ENCODE results near the gene IL17C. TPM values are rescaled to one million over a fixed set of nuclear protein-coding genes. Genes with fewer than 3 reads are reported as not detected.

IL17C gene
- total RNA-seq, 1 experiment from 2014 or later: 0.28 TPM

DNA sequence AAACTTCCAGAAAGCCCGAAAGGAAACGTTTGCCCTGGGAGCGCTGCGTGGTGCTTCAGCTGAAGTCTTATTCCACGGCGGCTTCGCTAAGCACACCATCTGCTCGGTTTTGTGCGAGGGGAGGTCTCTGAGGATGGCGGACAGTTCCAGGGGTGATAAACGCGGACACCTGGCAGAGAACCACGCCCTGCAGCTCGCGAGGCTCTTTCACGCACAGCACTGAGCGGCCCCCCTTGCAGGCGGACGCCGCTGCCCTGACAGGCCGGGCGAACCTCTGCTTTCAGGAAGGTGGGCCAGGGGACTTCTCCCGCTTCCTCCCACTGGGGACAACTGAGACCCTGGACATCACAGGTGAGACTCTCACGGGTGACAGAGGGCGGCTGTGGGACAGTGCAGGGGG lies 20.8 kb downstream of the IL17C start:
- Histone ChIP-seq H3K4me1 (ENCODE audit: insufficient read depth, low read length, poor library complexity, severe bottlenecking) (no peaks in the 10 kb centered on the region), H3K9me3 (ENCODE audit: low read depth, low read length, poor library complexity, severe bottlenecking) (no peaks in the 10 kb centered on the region), H3K4me3 (ENCODE audit: low read depth, low read length, poor library complexity, severe bottlenecking) (no peak overlapping the region), H3K36me3 (ENCODE audit: insufficient read depth, low read length, poor library complexity, severe bottlenecking) (peaks cover 45% of the 10 kb centered on the region), H3K27ac (ENCODE audit: low read depth, low read length, poor library complexity, severe bottlenecking) (no peak overlapping the region), H3K27me3 (replicated peaks; ENCODE audit: insufficient read depth, low read depth, low read length, poor library complexity) (no peaks in the 10 kb centered on the region)
- TF ChIP-seq CTCF (conservative IDR thresholded peaks at IDR 0.05; ENCODE audit: low read depth, low read length) (no peak), EZH2 (IDR thresholded peaks at IDR 0.05; ENCODE audit: borderline replicate concordance, low read depth, low read length, poor library complexity, severe bottlenecking) (no peak)
- BruUV-seq (replicated peaks): no TSS peak
- POLR2A ChIA-PET (ENCODE audit: low non-redundant PET): no interaction called here
- no peak for DNase-seq (ENCODE audit: low spot score)
- CTCF ChIA-PET: no interaction called here
- intact Hi-C loops (cut with micrococcal nuclease; ENCODE audit: unreplicated experiment): no loop called here

- intact Hi-C loops (cut with micrococcal nuclease; ENCODE audit: unreplicated experiment): no loop called here
- BruUV-seq (replicated peaks): no TSS peak
- no peak overlapping the region for H3K27ac ChIP-seq (ENCODE audit: low read depth, low read length, poor library complexity, severe bottlenecking)
- peaks cover 27% of the 10 kb centered on the region for H3K36me3 ChIP-seq (ENCODE audit: insufficient read depth, low read length, poor library complexity, severe bottlenecking)
- no peaks in the 10 kb centered on the region for H3K27me3 ChIP-seq (replicated peaks; ENCODE audit: insufficient read depth, low read depth, low read length, poor library complexity)
- no peaks in the 10 kb centered on the region for H3K9me3 ChIP-seq (ENCODE audit: low read depth, low read length, poor library complexity, severe bottlenecking)
- DNase-seq (ENCODE audit: low spot score): no peak
- peak overlapping the region; percentile 90 for H3K4me3 ChIP-seq (ENCODE audit: low read depth, low read length, poor library complexity, severe bottlenecking)
- no peak for TF ChIP-seq EZH2 (IDR thresholded peaks at IDR 0.05; ENCODE audit: borderline replicate concordance, low read depth, low read length, poor library complexity, severe bottlenecking)
- TF ChIP-seq CTCF (conservative IDR thresholded peaks at IDR 0.05; ENCODE audit: low read depth, low read length): no peak
- ChIA-PET POLR2A (ENCODE audit: low non-redundant PET) (interaction anchor here (0.6 kb wide), 1 partner anchor 141 kb away, joined by 3 read pairs; no protein-coding TSS in a partner anchor), CTCF (no interaction called here)
- H3K4me1 ChIP-seq (ENCODE audit: insufficient read depth, low read length, poor library complexity, severe bottlenecking): no peaks in the 10 kb centered on the region
Observed at GRCh38 chr16:88661468-88661867, 23.1 kb downstream of the IL17C start.

DNA sequence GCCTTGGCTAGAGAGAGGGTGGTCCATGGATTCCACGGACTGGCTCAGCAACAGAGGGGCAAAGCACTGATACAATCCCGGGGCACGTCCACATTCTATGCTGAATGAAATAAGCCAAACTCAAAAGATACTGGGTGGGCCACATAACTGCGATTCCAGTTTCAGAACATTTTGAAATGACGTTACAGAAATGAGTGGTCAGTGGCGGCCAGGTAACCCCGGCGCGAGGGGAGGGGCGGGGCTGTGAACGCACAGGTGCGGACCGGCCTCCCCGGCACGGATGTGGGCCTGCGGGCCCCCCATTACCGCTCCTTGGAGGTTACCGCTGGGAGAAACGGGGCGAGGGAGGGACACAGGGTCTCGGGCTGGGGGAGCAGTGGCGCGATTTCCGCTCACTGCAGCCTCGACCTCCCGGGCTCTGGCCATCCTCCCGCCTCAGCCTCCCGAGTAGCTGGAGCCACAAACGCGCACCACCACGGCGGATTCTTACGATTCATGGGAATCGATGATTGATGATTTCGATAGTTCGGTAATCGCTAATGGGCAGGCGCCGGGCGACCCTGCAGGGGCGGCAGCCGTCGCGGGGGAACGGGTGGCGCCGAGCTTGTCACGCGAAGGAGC lies 24.0 kb downstream of the IL17C start:
- POLR2A ChIA-PET (ENCODE audit: low non-redundant PET): interaction anchor here (0.6 kb wide), 1 partner anchor 140 kb away, joined by 3 read pairs; no protein-coding TSS in a partner anchor
- no peak for DNase-seq (ENCODE audit: low spot score)
- H3K36me3 ChIP-seq (ENCODE audit: insufficient read depth, low read length, poor library complexity, severe bottlenecking): peaks cover 20% of the 10 kb centered on the region
- H3K4me1 ChIP-seq (ENCODE audit: insufficient read depth, low read length, poor library complexity, severe bottlenecking): no peaks in the 10 kb centered on the region
- CTCF ChIA-PET: interaction anchor here (1.3 kb wide), 1 partner anchor 75 kb away, joined by 5 read pairs; no protein-coding TSS in a partner anchor
- BruUV-seq (replicated peaks): TSS peak; percentile 61
- H3K27ac ChIP-seq (ENCODE audit: low read depth, low read length, poor library complexity, severe bottlenecking): peak overlapping the region; percentile 97
- TF ChIP-seq CTCF (conservative IDR thresholded peaks at IDR 0.05; ENCODE audit: low read depth, low read length): no peak
- TF ChIP-seq EZH2 (IDR thresholded peaks at IDR 0.05; ENCODE audit: borderline replicate concordance, low read depth, low read length, poor library complexity, severe bottlenecking): no peak
- intact Hi-C loops (cut with micrococcal nuclease; ENCODE audit: unreplicated experiment): no loop called here
- H3K4me3 ChIP-seq (ENCODE audit: low read depth, low read length, poor library complexity, severe bottlenecking): peak overlapping the region; percentile 90
- no peaks in the 10 kb centered on the region for H3K27me3 ChIP-seq (replicated peaks; ENCODE audit: insufficient read depth, low read depth, low read length, poor library complexity)
- H3K9me3 ChIP-seq (ENCODE audit: low read depth, low read length, poor library complexity, severe bottlenecking): no peaks in the 10 kb centered on the region

Data from A673 (cell line).